Liver (tissue), 9 donors: ENCODE measurements around the gene GLIPR1L1. TPM values are rescaled to one million over a fixed set of nuclear protein-coding genes. Genes with fewer than 3 reads are reported as not detected.

Experiments
- DNase-seq: peaks from one replicate; pipeline ENCODE4 v3.0.0-alpha.2; 2017; ENCODE audit warnings: low spot score
- H3K27ac ChIP-seq, 2 donors: one replicate each; pipeline ENCODE4 v1.7.0; 2013; ENCODE audit warnings: inconsistent platforms in 2 of 2, low read length in 2 of 2, control low read depth in 1 of 2, low read depth in 1 of 2, mild to moderate bottlenecking in 1 of 2
- H3K27me3 ChIP-seq, 4 donors: one replicate each; pipeline versions ENCODE4 v1.6.1 to v1.7.0; 2013; ENCODE audit warnings: low read length in 3 of 4, inconsistent platforms in 1 of 4, mild to moderate bottlenecking in 1 of 4, moderate library complexity in 1 of 4; ENCODE audit not compliant: control insufficient read depth in 4 of 4, insufficient read depth in 4 of 4
- H3K36me3 ChIP-seq, 4 donors: one replicate each; pipeline versions ENCODE4 v1.6.1 to v1.7.0; 2013; ENCODE audit warnings: low read length in 3 of 4, mild to moderate bottlenecking in 3 of 4, low read depth in 1 of 4, moderate library complexity in 1 of 4; ENCODE audit not compliant: control insufficient read depth in 4 of 4, insufficient read depth in 3 of 4
- H3K4me1 ChIP-seq, 4 donors: one replicate each; pipeline versions ENCODE4 v1.6.1 to v1.7.0; 2013; ENCODE audit warnings: low read length in 3 of 4, mild to moderate bottlenecking in 3 of 4, moderate library complexity in 1 of 4; ENCODE audit not compliant: control insufficient read depth in 4 of 4, insufficient read depth in 4 of 4
- H3K4me3 ChIP-seq, 3 donors: one replicate each; pipeline versions ENCODE4 v1.6.1 to v1.7.0; 2013; ENCODE audit warnings: low read length in 3 of 3, control low read depth in 1 of 3, low read depth in 1 of 3, mild to moderate bottlenecking in 1 of 3
- H3K9ac ChIP-seq, 2 donors: one replicate each; pipeline ENCODE4 v1.7.0; 2013; ENCODE audit warnings: low read length in 2 of 2, mild to moderate bottlenecking in 2 of 2, moderate library complexity in 2 of 2, control low read depth in 1 of 2, low read depth in 1 of 2
- H3K9me3 ChIP-seq, 4 donors: one replicate each; pipeline versions ENCODE4 v1.6.1 to v1.7.0; 2013; ENCODE audit warnings: low read length in 3 of 4; ENCODE audit not compliant: control insufficient read depth in 4 of 4
- EGR1 ChIP-seq, 2 donors: IDR thresholded peaks; 2 replicates each; pipeline ENCODE4 v1.6.1; 2016 to 2018; ENCODE audit warnings: antibody characterized with exemption in 2 of 2, low read depth in 2 of 2
- FOXA1 ChIP-seq: IDR thresholded peaks from 2 replicates; pipeline ENCODE4 v1.6.1; 2016; ENCODE audit warnings: antibody characterized with exemption
- FOXA2 ChIP-seq: IDR thresholded peaks from 2 replicates; pipeline ENCODE4 v1.6.1; 2016; ENCODE audit warnings: antibody characterized with exemption
- GABPA ChIP-seq, 2 donors: IDR thresholded peaks in 1 of 2; conservative IDR thresholded peaks in 1 of 2; 2 replicates each; pipeline ENCODE4 v1.6.1; 2016; ENCODE audit warnings: antibody characterized with exemption in 2 of 2, mild to moderate bottlenecking in 1 of 2, moderate library complexity in 1 of 2
- HNF4G ChIP-seq: IDR thresholded peaks from 2 replicates; pipeline ENCODE4 v1.6.1; 2016; ENCODE audit warnings: antibody characterized with exemption
- JUND ChIP-seq, 2 donors: IDR thresholded peaks; 2 replicates each; pipeline ENCODE4 v1.6.1; 2016; ENCODE audit warnings: antibody characterized with exemption in 2 of 2
- NR2F2 ChIP-seq: IDR thresholded peaks from 2 replicates; pipeline ENCODE4 v1.6.1; 2016; ENCODE audit warnings: antibody characterized with exemption
- RAD21 ChIP-seq, 2 donors: IDR thresholded peaks; 2 replicates each; pipeline ENCODE4 v1.6.1; 2016; ENCODE audit warnings: antibody characterized with exemption in 2 of 2, mild to moderate bottlenecking in 2 of 2
- REST ChIP-seq: IDR thresholded peaks from 2 replicates; pipeline ENCODE4 v1.6.1; 2016; ENCODE audit warnings: antibody characterized with exemption, mild to moderate bottlenecking
- RXRA ChIP-seq, 2 donors: IDR thresholded peaks; 2 replicates each; pipeline ENCODE4 v1.6.1; 2017 to 2018; ENCODE audit warnings: antibody characterized with exemption in 2 of 2, mild to moderate bottlenecking in 1 of 2
- SP1 ChIP-seq: IDR thresholded peaks from 2 replicates; pipeline ENCODE4 v1.6.1; 2018; ENCODE audit warnings: antibody characterized with exemption, mild to moderate bottlenecking
- TAF1 ChIP-seq: conservative IDR thresholded peaks from 2 replicates; pipeline ENCODE4 v1.6.1; 2016; ENCODE audit warnings: antibody characterized with exemption, mild to moderate bottlenecking
- YY1 ChIP-seq: IDR thresholded peaks from 2 replicates; pipeline ENCODE4 v1.6.1; 2016; ENCODE audit warnings: antibody characterized with exemption, mild to moderate bottlenecking
- WGBS: extraction: QIAGEN DNeasy Blood & Tissue Kit; methylation state at CpG from one replicate; pipeline ENCODE4 v1.1.7; 2013; 5-methylcytosine and 5-hydroxymethylcytosine counted together
- polyA plus RNA-seq, 2 donors: library from polyadenylated mRNA; stranded (reverse) in 1 of 2; unstranded in 1 of 2; fragments of 200-250 nt in 1 of 2; fragments of >200 nt in 1 of 2; fragmentation: Nextera tagmentation in 1 of 2; extraction: Ambion mirVana in 1 of 2; gene quantifications; one replicate each; pipeline versions ENCODE4 v1.2.1 to v1.2.3, GENCODE V29; 2013 to 2015
- total RNA-seq, 2 donors: library from RNA; depleted of rRNA; stranded (reverse); fragments of >200 nt; gene quantifications; one replicate each; pipeline ENCODE4 v1.2.3, GENCODE V29; 2014
- TF ChIP-seq, protein P1 (sequence below): IDR thresholded peaks from 2 replicates; pipeline ENCODE4 v1.6.1; 2016; ENCODE audit warnings: antibody characterized with exemption
- TF ChIP-seq, protein P2 (sequence below): fragments of 150-350 bp; IDR thresholded peaks from 2 replicates; pipeline ENCODE4 v1.5.1; 2017; ENCODE audit warnings: improper control_type of control experiment, low read depth, low read length; ENCODE audit not compliant: missing input control
- TF ChIP-seq, protein P3 (sequence below): IDR thresholded peaks from 2 replicates; pipeline ENCODE4 v1.6.1; 2016; ENCODE audit warnings: antibody characterized with exemption
- TF ChIP-seq, protein P4 (sequence below): IDR thresholded peaks from 2 replicates; pipeline ENCODE4 v1.6.1; 2016; ENCODE audit warnings: antibody characterized with exemption
- donor health status: healthy.
- donor health status: healthy.
- donor health status: healthy.
- donor health status: healthy.
- donor health status: healthy.

GLIPR1L1 gene
- total and polyA plus RNA-seq, 4 donors: not detected

DNA sequence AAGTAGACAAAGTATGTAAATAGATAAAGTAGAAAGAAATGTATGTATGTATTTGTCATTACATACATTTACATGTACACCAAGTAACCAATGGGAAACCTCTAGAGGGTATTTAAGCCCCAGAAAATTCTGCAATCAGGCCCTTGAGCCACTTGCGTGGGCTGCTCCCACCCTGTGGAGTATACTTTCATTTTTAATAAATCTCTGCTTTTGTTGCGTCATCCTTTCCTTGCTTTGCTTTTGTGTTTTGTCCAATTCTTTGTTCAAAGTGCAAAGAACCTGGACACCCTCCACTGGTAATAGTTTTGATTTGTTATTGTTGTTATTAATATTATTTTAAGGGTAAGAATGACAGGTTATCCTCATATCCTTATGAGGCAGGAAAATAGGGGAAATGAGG is 26.2 kb upstream of the GLIPR1L1 start:
- H3K9ac ChIP-seq: no peak overlapping the region
- no peaks in the 10 kb centered on the region for H3K4me1 ChIP-seq
- no peak overlapping the region for H3K4me3 ChIP-seq
- DNase-seq: no peak
- H3K9me3 ChIP-seq: no peaks in the 10 kb centered on the region
- 91% methylated on average over 2 of the region's 2 CpGs for WGBS
- H3K36me3 ChIP-seq: no peaks in the 10 kb centered on the region
- H3K27ac ChIP-seq: no peak overlapping the region
- no peaks in the 10 kb centered on the region for H3K27me3 ChIP-seq
- TF ChIP-seq, protein P1, sequence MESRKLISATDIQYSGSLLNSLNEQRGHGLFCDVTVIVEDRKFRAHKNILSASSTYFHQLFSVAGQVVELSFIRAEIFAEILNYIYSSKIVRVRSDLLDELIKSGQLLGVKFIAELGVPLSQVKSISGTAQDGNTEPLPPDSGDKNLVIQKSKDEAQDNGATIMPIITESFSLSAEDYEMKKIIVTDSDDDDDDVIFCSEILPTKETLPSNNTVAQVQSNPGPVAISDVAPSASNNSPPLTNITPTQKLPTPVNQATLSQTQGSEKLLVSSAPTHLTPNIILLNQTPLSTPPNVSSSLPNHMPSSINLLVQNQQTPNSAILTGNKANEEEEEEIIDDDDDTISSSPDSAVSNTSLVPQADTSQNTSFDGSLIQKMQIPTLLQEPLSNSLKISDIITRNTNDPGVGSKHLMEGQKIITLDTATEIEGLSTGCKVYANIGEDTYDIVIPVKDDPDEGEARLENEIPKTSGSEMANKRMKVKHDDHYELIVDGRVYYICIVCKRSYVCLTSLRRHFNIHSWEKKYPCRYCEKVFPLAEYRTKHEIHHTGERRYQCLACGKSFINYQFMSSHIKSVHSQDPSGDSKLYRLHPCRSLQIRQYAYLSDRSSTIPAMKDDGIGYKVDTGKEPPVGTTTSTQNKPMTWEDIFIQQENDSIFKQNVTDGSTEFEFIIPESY: no peak
- TF ChIP-seq HNF4G (no peak), FOXA1 (no peak), JUND (IDR thresholded peaks at IDR 0.05) (no peak), NR2F2 (no peak), REST (no peak), FOXA2 (no peak)
- TF ChIP-seq, protein P2, sequence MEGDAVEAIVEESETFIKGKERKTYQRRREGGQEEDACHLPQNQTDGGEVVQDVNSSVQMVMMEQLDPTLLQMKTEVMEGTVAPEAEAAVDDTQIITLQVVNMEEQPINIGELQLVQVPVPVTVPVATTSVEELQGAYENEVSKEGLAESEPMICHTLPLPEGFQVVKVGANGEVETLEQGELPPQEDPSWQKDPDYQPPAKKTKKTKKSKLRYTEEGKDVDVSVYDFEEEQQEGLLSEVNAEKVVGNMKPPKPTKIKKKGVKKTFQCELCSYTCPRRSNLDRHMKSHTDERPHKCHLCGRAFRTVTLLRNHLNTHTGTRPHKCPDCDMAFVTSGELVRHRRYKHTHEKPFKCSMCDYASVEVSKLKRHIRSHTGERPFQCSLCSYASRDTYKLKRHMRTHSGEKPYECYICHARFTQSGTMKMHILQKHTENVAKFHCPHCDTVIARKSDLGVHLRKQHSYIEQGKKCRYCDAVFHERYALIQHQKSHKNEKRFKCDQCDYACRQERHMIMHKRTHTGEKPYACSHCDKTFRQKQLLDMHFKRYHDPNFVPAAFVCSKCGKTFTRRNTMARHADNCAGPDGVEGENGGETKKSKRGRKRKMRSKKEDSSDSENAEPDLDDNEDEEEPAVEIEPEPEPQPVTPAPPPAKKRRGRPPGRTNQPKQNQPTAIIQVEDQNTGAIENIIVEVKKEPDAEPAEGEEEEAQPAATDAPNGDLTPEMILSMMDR: no peak

- Histone ChIP-seq H3K9me3 (no peaks in the 10 kb centered on the region), H3K27me3 (no peaks in the 10 kb centered on the region), H3K27ac (no peak overlapping the region), H3K9ac (no peak overlapping the region), H3K36me3 (no peaks in the 10 kb centered on the region), H3K4me1 (no peaks in the 10 kb centered on the region), H3K4me3 (no peak overlapping the region)
- TF ChIP-seq RXRA (IDR thresholded peaks at IDR 0.05) (no peak), NR2F2 (no peak), EGR1 (IDR thresholded peaks at IDR 0.05; ENCODE audit: low read depth in 2 of 2) (no peak), JUND (IDR thresholded peaks at IDR 0.05) (no peak), GABPA (IDR thresholded peaks at IDR 0.05 in 1 of 2, conservative IDR thresholded peaks at IDR 0.05 in 1 of 2) (no peak), REST (no peak), HNF4G (no peak), YY1 (no peak), RAD21 (IDR thresholded peaks at IDR 0.05) (no peak), SP1 (no peak), FOXA2 (no peak), TAF1 (no peak), FOXA1 (no peak)
- TF ChIP-seq, protein P1: no peak
- TF ChIP-seq, protein P3, sequence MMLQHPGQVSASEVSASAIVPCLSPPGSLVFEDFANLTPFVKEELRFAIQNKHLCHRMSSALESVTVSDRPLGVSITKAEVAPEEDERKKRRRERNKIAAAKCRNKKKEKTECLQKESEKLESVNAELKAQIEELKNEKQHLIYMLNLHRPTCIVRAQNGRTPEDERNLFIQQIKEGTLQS: no peak
- TF ChIP-seq, protein P4, sequence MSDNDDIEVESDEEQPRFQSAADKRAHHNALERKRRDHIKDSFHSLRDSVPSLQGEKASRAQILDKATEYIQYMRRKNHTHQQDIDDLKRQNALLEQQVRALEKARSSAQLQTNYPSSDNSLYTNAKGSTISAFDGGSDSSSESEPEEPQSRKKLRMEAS: no peak
- WGBS: 78% methylated on average over 3 of the region's 3 CpGs
- no peak for DNase-seq
Measured at GRCh38 chr12:75311369-75311768, 23.1 kb upstream of the GLIPR1L1 start.
